HEK293 (cell line): ENCODE data around the gene SPAM1.

Experiments used
- CTCF ChIP-seq: fragments of 450-650 bp; formaldehyde crosslinking; IDR thresholded peaks from 2 replicates; pipeline ENCODE4 v1.5.1; 2016; ENCODE audit warnings: missing biosample characterization, missing genetic modification characterization
- TCF7L2 ChIP-seq: IDR thresholded peaks from 2 replicates; pipeline ENCODE4 v1.6.1; 2011; ENCODE audit warnings: low read depth, mild to moderate bottlenecking, inconsistent platforms, low read length, moderate library complexity, borderline replicate concordance
- ZNF26 ChIP-seq: fragments of 450-650 bp; formaldehyde crosslinking; IDR thresholded peaks from 2 replicates; pipeline ENCODE4 v1.5.1; 2016; ENCODE audit warnings: missing biosample characterization, missing genetic modification characterization
- ZNF558 ChIP-seq: fragments of 450-650 bp; formaldehyde crosslinking; IDR thresholded peaks from 2 replicates; pipeline ENCODE4 v1.5.1; 2016; ENCODE audit warnings: missing biosample characterization, missing genetic modification characterization
- ZSCAN5A ChIP-seq: fragments of 450-650 bp; formaldehyde crosslinking; IDR thresholded peaks from 2 replicates; pipeline ENCODE4 v1.5.1; 2016; ENCODE audit warnings: missing biosample characterization, missing genetic modification characterization

- TF ChIP-seq CTCF (tag by site-specific recombination) (no peak), ZNF558 (tag by site-specific recombination) (no peak), TCF7L2 (no peak), ZSCAN5A (no peak), ZNF26 (no peak)
Observed at GRCh38 chr7:123879628-123880027, 45.4 kb upstream of the SPAM1 start.
